GM21576 (cell line): ENCODE measurements around the gene IL19.

Experiments used
- ATAC-seq: cut with Tn5 transposase; IDR thresholded peaks from one replicate; pipeline ENCODE4 v1.9.1; 2021; ENCODE audit warnings: mild to moderate bottlenecking, moderate library complexity; ENCODE audit not compliant: unreplicated experiment

IL19 gene

GRCh38 chr1:206885341-206886060, 114.9 kb downstream of the IL19 start:
- no peak for ATAC-seq

- no peak for ATAC-seq
These were observed 116.3 kb downstream of the IL19 start for GRCh38 chr1:206886831-206887230.

DNA sequence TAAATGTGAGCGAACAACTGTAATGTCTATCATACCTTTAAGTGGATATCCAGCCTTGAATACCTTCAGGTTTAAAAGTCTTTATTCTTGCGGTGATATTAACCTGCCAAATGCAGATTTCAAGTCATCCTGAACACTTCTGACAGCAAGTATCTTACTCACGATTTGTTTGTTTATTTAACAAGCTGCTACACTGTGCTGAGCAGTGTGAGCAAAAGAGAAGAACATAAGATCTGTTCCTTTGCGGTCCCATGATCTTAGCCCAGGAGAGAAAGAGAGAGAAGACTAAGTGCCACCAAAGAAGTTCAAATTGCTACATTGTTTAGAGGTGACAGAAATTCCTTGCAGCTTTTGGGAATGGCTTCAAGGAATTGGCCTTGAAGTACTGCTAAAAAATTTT, 117.1 kb downstream of the IL19 start:
- no peak for ATAC-seq

DNA sequence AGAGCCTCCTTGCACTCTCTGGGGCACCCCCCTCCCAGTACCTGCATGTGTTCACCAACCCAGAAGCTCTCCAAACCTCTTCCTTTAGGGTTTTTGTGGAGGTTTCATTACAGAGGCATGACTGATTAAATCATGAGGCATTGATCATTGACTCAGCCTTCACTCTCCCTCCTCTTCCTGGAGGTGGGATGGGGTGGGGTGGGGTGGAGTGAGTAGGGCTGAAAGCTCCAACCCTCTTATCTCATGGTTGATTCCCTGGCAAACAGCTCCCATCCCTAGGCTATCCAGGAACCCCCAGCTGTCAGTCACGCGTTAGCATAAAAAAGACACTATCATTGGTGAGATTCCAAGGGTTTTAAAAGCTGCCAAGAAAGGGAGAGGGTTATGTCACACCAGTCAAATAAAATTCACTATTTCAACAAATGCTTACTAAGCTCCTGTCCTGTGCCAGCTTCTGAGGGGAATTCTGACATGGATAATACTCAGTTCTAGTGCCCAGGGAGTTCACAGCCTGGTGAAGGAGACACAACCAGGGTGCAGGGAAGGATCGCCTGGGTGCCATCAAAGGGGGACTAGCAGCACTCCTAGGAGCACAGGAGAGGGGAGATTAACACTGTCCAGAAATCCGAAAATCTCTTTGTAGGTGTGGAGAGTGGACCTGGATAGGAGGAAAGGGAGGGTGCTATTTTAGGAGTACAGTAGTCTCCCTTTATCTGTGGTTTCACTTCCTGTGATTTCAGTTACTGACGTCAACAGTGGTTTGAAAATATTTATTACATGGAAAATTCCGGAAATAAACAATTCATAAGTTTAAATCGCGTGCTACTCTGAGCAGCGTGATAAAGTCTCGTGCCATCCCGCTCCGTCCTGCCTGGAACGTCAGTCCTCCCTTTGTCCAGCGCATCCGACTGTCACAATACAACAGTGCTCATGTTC, 119.8 kb downstream of the IL19 start:
- ATAC-seq, result no peak

DNA sequence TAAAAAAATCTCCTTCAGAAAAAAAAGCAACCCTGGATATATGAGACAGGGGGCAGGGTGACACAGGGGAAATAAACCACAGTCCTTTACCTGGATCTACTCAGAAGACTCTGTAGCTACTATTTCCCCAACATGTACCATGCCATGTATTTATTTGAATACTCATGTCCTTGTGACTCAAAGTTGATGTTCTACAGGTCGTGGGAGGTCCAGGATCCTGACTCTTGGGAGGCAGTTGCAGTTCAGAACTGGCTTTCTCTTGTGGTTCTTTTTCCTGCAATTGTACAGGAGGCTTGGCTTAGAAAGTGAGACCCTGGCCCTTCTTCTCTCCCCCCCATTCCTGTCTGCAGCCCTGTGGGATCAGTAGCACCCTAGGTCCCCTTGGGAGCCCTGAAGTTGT, 120.8 kb downstream of the IL19 start:
- no peak for ATAC-seq
